ENCODE results near the gene MAP3K1. TPM values are rescaled to one million over a fixed set of nuclear protein-coding genes. Genes with fewer than 3 reads are reported as not detected.

MAP3K1 gene
- total RNA-seq, 4 donors from 2014 or later = 63.7 to 92.8 (median 68.9) TPM

DNA sequence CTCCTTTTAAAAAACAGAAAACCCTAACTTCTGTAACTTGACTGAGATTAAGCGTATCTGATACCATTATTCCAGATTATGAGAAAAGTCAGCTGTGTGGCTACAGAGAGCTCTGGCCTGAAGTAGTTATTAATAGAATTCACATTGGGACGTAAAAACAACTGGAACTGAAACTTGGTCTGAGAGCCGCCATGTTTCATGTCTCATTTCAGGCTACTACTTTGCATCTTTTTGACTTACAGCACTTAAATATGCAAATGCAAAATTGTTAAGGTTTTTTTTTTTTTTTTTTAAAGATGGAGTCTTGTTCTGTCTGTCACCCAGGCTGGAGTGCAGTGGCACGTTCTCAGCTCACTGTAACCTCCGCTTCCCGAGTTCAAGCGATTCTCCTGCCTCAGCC is 25.2 kb downstream of the MAP3K1 start:
- H3K4me3 ChIP-seq (ENCODE audit: low read depth, poor library complexity, severe bottlenecking) = no peak overlapping the region
- DNase-seq (ENCODE audit: low spot score in 2 of 2) = no peak
- intact Hi-C loops (cut with DNase I; ENCODE audit: low total_unique reads) = no loop called here
- no peak for TF ChIP-seq POLR2A (IDR thresholded peaks at IDR 0.05)
- TF ChIP-seq, protein P1, sequence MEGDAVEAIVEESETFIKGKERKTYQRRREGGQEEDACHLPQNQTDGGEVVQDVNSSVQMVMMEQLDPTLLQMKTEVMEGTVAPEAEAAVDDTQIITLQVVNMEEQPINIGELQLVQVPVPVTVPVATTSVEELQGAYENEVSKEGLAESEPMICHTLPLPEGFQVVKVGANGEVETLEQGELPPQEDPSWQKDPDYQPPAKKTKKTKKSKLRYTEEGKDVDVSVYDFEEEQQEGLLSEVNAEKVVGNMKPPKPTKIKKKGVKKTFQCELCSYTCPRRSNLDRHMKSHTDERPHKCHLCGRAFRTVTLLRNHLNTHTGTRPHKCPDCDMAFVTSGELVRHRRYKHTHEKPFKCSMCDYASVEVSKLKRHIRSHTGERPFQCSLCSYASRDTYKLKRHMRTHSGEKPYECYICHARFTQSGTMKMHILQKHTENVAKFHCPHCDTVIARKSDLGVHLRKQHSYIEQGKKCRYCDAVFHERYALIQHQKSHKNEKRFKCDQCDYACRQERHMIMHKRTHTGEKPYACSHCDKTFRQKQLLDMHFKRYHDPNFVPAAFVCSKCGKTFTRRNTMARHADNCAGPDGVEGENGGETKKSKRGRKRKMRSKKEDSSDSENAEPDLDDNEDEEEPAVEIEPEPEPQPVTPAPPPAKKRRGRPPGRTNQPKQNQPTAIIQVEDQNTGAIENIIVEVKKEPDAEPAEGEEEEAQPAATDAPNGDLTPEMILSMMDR (IDR thresholded peaks at IDR 0.05) = no peak
- WGBS, 2 donors = 85 to 92% methylated on average over 7 of the region's 7 CpGs

DNA sequence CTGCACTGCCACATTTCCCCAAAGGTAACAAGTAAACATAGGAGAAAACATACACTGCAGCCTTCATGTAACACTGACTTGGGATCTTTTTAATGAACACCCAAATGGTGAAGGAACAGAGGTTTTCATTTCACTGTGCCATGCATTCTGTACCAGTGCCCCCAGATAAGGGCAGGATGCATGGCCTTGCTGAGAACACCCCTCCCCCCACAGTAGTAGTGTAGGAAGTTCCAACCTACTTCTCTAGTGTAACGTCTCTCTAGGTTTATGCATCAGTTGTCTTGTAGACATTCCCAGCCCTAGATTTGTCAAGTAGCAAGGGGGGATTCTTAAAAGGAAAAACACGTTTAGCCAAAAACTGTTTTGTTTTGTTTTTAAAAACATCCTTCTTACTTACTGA is 29.9 kb downstream of the MAP3K1 start:
- no peak for DNase-seq (ENCODE audit: low spot score in 2 of 2)
- 62 to 65% methylated on average over 2 of the region's 2 CpGs for WGBS, 2 donors
- intact Hi-C loops (cut with DNase I; ENCODE audit: low total_unique reads) = no loop called here
- TF ChIP-seq, protein P1 (IDR thresholded peaks at IDR 0.05) = no peak
- no peak for TF ChIP-seq POLR2A (IDR thresholded peaks at IDR 0.05)
- H3K4me3 ChIP-seq (ENCODE audit: low read depth, poor library complexity, severe bottlenecking) = no peak overlapping the region

DNA sequence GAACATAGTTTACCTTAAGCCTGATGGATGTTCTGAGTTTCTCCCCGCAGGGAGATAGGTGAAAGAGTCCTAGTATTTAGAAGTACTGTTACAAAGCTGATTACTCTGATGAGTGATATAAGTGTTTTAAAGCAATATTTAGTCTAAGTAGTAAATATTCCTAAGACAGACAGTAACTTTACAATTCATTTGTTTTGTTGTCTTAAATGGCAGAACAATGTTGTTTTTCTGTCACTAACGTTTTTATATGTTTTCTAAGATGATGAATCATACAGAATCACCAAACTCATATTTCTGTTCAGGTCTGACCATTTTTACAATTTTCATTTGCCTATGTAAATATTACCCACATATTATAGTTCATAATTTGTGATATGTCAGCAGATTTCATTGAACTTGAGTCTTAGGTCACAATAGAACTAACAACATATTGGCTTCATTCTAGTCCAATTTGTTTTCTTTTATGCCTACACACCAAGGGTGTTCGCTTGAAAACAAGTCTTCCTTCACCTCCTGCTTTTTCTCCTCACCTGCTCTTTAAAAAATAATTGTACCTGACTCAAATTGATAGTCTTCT is 30.6 kb downstream of the MAP3K1 start:
- intact Hi-C loops (cut with DNase I; ENCODE audit: low total_unique reads) = no loop called here
- WGBS, 2 donors = 56% methylated on average over 3 of the region's 3 CpGs

DNA sequence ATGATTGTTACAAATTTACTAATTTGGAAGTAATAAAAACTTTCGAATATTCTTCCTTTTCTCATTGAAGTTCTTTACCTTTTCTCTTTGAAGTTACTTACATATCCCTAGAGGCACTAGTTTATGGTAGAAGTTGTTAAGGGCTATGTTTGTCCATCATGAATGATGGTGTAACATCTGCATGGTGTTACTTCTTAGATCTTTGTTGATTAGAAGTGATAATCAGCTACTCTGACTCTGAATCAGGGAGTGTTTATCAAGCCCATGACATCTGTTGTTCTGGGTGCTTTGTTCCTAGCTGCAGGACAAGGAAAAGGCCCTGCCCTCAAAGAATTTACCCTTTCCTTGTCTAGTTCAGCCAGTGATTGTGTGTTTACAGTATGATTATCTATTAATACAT is 32.9 kb downstream of the MAP3K1 start:
- TF ChIP-seq POLR2A (IDR thresholded peaks at IDR 0.05) = no peak
- TF ChIP-seq, protein P1 (IDR thresholded peaks at IDR 0.05) = no peak
- intact Hi-C loops (cut with DNase I; ENCODE audit: low total_unique reads) = no loop called here
- DNase-seq (ENCODE audit: low spot score in 2 of 2) = no peak
- H3K4me3 ChIP-seq (ENCODE audit: low read depth, poor library complexity, severe bottlenecking) = no peak overlapping the region
- WGBS, 2 donors = 48 to 56% methylated on average over 1 of the region's 1 CpG

More for the DNA sequence above, 30.6 kb downstream of the MAP3K1 start:
- no peak for DNase-seq (ENCODE audit: low spot score in 2 of 2)
- TF ChIP-seq, protein P1 (IDR thresholded peaks at IDR 0.05) = no peak
- no peak for TF ChIP-seq POLR2A (IDR thresholded peaks at IDR 0.05)
- H3K4me3 ChIP-seq (ENCODE audit: low read depth, poor library complexity, severe bottlenecking) = no peak overlapping the region

DNA sequence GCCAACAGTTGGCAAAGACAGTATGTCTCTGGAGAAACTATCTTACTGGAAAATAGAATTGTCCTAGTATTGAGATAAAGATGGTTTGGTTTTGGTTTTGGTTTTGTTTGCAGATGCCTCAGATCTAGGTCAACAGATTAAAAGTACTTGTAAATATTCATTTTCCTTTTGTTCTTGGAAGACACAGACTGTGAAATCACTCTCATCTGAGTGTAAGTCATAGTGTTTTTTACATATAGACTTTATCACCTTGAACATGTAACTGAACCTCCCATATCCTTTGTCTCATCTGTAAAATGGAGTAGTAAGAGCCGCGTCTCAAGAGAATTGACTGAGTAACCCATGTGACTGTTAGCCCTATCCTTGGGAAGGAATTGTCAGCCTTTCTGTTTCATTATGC is 34.3 kb downstream of the MAP3K1 start:
- 68 to 74% methylated on average over 2 of the region's 2 CpGs for WGBS, 2 donors
- TF ChIP-seq POLR2A (IDR thresholded peaks at IDR 0.05) = no peak
- TF ChIP-seq, protein P1 (IDR thresholded peaks at IDR 0.05) = no peak
- intact Hi-C loops (cut with DNase I; ENCODE audit: low total_unique reads) = no loop called here
- no peak overlapping the region for H3K4me3 ChIP-seq (ENCODE audit: low read depth, poor library complexity, severe bottlenecking)
- no peak for DNase-seq (ENCODE audit: low spot score in 2 of 2)

DNA sequence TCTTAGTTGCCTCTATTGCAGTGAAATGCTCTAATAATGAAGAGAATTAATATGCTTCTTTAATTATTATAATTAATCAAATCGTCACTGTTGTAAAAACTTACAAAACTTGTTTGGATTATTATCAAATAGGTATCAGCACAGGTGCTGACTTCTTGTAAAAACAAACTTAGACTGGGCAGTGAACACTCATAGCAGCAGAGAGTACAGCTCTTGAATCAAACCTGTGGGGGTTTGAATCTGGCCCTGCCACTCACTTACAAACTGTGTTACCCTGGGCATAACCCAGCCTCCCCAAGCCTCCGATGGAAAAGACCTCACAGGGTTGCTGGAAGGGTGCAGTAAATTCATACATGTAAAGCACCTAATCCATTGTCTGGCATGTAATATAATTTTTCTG is 35.1 kb downstream of the MAP3K1 start:
- TF ChIP-seq, protein P1 (IDR thresholded peaks at IDR 0.05) = no peak
- TF ChIP-seq POLR2A (IDR thresholded peaks at IDR 0.05) = no peak
- no peak overlapping the region for H3K4me3 ChIP-seq (ENCODE audit: low read depth, poor library complexity, severe bottlenecking)
- intact Hi-C loops (cut with DNase I; ENCODE audit: low total_unique reads) = no loop called here
- 50 to 52% methylated on average over 2 of the region's 2 CpGs for WGBS, 2 donors
- no peak for DNase-seq (ENCODE audit: low spot score in 2 of 2)
